ENCODE data around the gene FOXP1. TPM values are rescaled to one million over a fixed set of nuclear protein-coding genes. Genes with fewer than 3 reads are reported as not detected.

FOXP1 gene
- total RNA-seq, 1 donor, result 195 TPM

- Histone ChIP-seq H3K27me3 (ENCODE audit: insufficient read depth, low read length) (no peaks in the 10 kb centered on the region), H3K79me2 (ENCODE audit: insufficient read depth, low read length) (peaks cover 82% of the 10 kb centered on the region), H3K9me3 (ENCODE audit: low read depth, low read length) (no peaks in the 10 kb centered on the region), H3K36me3 (ENCODE audit: insufficient read depth, low read length) (no peaks in the 10 kb centered on the region), H3K27ac (ENCODE audit: low read depth, low read length) (no peak overlapping the region), H3K4me2 (ENCODE audit: insufficient read depth, low read length) (no peak overlapping the region), H2AFZ (ENCODE audit: low read length) (no peak overlapping the region), H3K4me1 (ENCODE audit: insufficient read depth, low read length) (peaks cover 36% of the 10 kb centered on the region), H3K4me3 (ENCODE audit: insufficient read depth, low read length) (no peak overlapping the region), H4K20me1 (ENCODE audit: insufficient read depth, low read length) (peaks cover 16% of the 10 kb centered on the region)
- TF ChIP-seq CTCF (IDR thresholded peaks at IDR 0.05; ENCODE audit: extremely low read depth, low read depth, low read length), result no peak
- DNase-seq (ENCODE audit: insufficient read length, low spot score, missing footprints), result no peak
Observed at GRCh38 chr3:71080517-71081083, 502.9 kb downstream of the FOXP1 start.

GRCh38 chr3:71078723-71079525, 504.6 kb downstream of the FOXP1 start:
- no peak overlapping the region for H3K4me3 ChIP-seq (ENCODE audit: insufficient read depth, low read length)
- no peak overlapping the region for H2AFZ ChIP-seq (ENCODE audit: low read length)
- H3K27ac ChIP-seq (ENCODE audit: low read depth, low read length), result no peak overlapping the region
- H3K79me2 ChIP-seq (ENCODE audit: insufficient read depth, low read length), result peaks cover 72% of the 10 kb centered on the region
- TF ChIP-seq CTCF (IDR thresholded peaks at IDR 0.05; ENCODE audit: extremely low read depth, low read depth, low read length), result no peak
- peaks cover under 1% of the 10 kb centered on the region for H3K36me3 ChIP-seq (ENCODE audit: insufficient read depth, low read length)
- no peak for DNase-seq (ENCODE audit: insufficient read length, low spot score, missing footprints)
- no peak overlapping the region for H3K4me2 ChIP-seq (ENCODE audit: insufficient read depth, low read length)
- no peaks in the 10 kb centered on the region for H3K9me3 ChIP-seq (ENCODE audit: low read depth, low read length)
- H3K4me1 ChIP-seq (ENCODE audit: insufficient read depth, low read length), result peaks cover 47% of the 10 kb centered on the region
- H4K20me1 ChIP-seq (ENCODE audit: insufficient read depth, low read length), result peaks cover 16% of the 10 kb centered on the region
- no peaks in the 10 kb centered on the region for H3K27me3 ChIP-seq (ENCODE audit: insufficient read depth, low read length)

GRCh38 chr3:71078199-71078598, 505.3 kb downstream of the FOXP1 start:
- peaks cover 72% of the 10 kb centered on the region for H3K79me2 ChIP-seq (ENCODE audit: insufficient read depth, low read length)

More at GRCh38 chr3:71078199-71078598, 505.3 kb downstream of the FOXP1 start:
- Histone ChIP-seq H4K20me1 (ENCODE audit: insufficient read depth, low read length) (peaks cover 9% of the 10 kb centered on the region), H3K4me1 (ENCODE audit: insufficient read depth, low read length) (peaks cover 49% of the 10 kb centered on the region), H3K9me3 (ENCODE audit: low read depth, low read length) (no peaks in the 10 kb centered on the region), H3K36me3 (ENCODE audit: insufficient read depth, low read length) (peaks cover 3% of the 10 kb centered on the region), H3K4me3 (ENCODE audit: insufficient read depth, low read length) (no peak overlapping the region), H2AFZ (ENCODE audit: low read length) (no peak overlapping the region), H3K27ac (ENCODE audit: low read depth, low read length) (no peak overlapping the region), H3K4me2 (ENCODE audit: insufficient read depth, low read length) (no peak overlapping the region), H3K27me3 (ENCODE audit: insufficient read depth, low read length) (no peaks in the 10 kb centered on the region)
- no peak for TF ChIP-seq CTCF (IDR thresholded peaks at IDR 0.05; ENCODE audit: extremely low read depth, low read depth, low read length)
- DNase-seq (ENCODE audit: insufficient read length, low spot score, missing footprints), result no peak
